Suppressor macrophage (primary cell): ENCODE data around the gene SUGT1.
"Not testable (repeated sequence)": the region's sequence is repeated elsewhere in the genome, so short reads cannot be mapped to it uniquely, and the experiment has no call there.

Experiments used
- DNase-seq, 4 experiments: peaks; one replicate each; pipeline ENCODE4 v3.0.0-alpha.2; 2020 to 2022
- total RNA-seq, 17 experiments: gene quantifications; one replicate each; lab custom pipeline; 2026; ENCODE audit warnings: mixed read lengths in 6 of 17, inconsistent platforms in 3 of 17; lab: John Stamatoyannopoulos, UW

SUGT1 gene
- 31.5 to 85.1 (median 59.0) reads per million in 17 experiments for total RNA-seq

GRCh38 chr13:52652196-52652979 is at the start of gene SUGT1:
SUGT1 (plus strand) TSS chr13:52652836; CDS start chr13:52652921, 85 bp downstream.
- peak; percentile 98 to 99 (median 99) for DNase-seq

GRCh38 chr13:52603316-52603715 is 49.3 kb upstream of the SUGT1 start:
- not testable (repeated sequence) for DNase-seq

- DNase-seq = not testable (repeated sequence)
Measured at GRCh38 chr13:52606126-52606525, 46.5 kb upstream of the SUGT1 start.

GRCh38 chr13:52606795-52607194 is 45.8 kb upstream of the SUGT1 start:
- DNase-seq = not testable (repeated sequence)

- not testable (repeated sequence) for DNase-seq
Measured at GRCh38 chr13:52608184-52608583, 44.5 kb upstream of the SUGT1 start.

DNA sequence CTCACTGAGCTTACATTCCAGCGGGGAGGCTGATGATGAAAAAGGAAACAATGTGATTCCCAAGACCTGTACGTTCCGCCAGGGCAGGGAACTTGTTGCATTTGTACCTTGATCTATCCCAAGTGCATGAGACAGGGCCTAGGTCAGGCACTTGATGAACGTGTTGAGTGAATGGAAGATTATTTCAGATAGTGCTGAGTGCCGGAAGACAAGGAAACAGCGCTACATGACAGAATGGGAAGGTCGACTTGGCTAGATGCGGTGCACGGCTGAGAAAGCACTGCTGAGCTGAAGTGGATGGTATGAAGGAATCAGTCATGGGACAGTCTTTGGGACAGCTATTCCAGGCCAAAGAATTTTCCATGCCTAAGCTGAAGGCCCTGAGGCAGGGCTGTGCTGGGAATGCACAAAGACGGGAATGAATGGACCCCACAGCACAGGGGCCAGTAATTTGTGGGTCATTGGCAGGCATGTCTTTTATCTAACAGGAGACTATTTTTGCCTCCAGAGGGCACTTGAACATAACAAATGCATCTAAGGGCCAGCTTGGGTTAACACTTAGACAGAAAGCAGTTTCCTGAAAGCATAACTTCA is 43.5 kb upstream of the SUGT1 start:
- peak; percentile 42 to 65 (median 52) for DNase-seq

GRCh38 chr13:52610158-52610557 is 42.5 kb upstream of the SUGT1 start:
- DNase-seq = not testable (repeated sequence)

DNA sequence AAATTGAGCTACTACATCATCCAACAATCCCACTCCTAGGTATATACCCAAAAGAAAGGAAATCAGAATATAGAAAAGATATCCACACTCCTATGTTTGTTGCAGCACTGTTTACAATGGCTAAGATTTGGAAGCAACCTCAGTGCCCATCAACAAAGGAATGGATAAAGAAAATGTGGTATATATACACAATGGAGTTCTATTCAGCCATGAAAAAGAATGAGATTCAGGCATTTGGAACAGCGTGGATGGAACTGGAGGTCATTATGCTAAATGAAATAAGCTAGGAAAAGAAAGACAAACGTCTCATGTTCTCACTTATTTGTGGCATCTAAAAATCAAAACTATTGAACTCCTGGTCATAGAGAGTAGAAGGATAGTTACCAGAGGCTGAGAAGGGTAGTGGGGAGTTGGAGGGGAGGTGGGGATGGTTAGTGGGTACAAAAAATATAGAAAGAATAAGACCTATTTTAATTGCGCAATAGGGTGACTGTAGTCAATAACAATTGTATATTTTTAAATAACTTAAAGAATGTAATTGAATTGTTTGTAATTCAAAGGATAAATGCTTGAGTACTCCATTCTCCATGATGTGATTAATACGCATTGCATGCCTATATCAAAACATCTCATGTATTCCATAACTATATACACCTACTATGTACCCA is 37.4 kb upstream of the SUGT1 start:
- DNase-seq = no peak

DNA sequence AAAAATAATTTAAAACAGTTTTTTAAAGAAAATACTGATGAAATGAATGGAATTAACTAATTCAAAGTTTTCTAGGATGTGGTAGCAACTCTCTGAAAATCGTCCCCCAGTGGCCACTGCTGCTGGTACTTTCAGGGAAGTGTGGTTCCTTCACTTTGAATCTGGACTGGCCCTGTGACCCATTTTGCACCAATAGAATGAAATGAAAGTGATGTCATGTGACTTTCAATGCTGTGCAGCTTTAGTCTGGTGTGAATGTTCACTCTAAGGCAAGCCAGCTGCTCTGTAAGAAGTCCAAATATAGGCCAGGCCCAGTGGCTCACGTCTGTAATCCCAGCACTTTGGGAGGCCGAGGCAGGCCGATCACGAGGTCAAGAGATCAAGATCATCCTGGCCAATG is 36.8 kb upstream of the SUGT1 start:
- peak in 3 of 4 experiments; percentile 13 to 20 (median 14) for DNase-seq

- DNase-seq = peak; percentile 75 to 86 (median 80)
Measured at GRCh38 chr13:52617070-52618060, 35.3 kb upstream of the SUGT1 start.

GRCh38 chr13:52631083-52631690 is 21.4 kb upstream of the SUGT1 start:
- DNase-seq = not testable (repeated sequence)

GRCh38 chr13:52638666-52639328 is 13.8 kb upstream of the SUGT1 start:
- peak; percentile 16 to 68 (median 45) for DNase-seq

DNA sequence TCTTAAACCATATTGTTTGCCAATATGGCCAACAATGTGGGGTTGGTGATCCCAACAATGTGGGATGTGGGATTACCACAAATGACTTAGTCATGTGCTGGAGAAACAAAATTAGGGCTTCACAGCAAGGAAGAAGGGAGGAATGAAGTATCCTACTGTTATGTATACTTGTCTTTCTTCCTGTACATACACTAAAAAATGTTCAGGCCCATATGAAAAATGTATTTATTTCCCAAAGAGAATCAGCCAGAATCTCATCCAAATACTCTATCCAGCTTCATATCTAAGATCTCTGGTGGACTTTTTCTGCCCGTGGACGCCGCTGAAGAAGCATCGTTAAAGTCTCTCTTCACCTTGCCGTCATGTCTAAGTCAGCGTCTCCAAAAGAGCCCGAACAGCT is 10.5 kb upstream of the SUGT1 start, which contains the start of gene HNRNPA1L2:
Gene HNRNPA1L2, plus strand, starts transcription at position 301 of the 400 bp plus-strand sequence. Its CDS starts 62 bp downstream, at position 363.
- no peak for DNase-seq

DNA sequence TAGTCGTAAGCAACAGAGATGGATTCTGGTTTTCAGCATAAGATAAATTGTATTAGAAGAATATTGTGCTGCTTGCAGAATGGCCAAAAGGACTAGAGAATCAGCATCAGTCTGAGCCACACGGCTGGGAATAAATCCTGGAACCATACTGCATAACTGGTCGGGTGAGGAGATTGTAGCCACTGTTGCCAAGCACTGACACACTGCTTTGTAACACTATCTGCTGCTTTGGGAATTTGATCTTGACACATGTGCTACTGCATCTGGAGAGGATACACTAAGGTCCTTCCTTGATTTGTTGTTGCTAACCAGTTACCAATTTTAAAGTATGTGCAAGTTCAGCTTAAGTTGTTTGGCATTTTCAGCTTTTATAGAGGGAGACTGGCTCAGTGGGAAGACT is 8.5 kb upstream of the SUGT1 start:
- DNase-seq = no peak

GRCh38 chr13:52646967-52647366 is 5.7 kb upstream of the SUGT1 start:
- DNase-seq = no peak

- no peak for DNase-seq
Measured at GRCh38 chr13:52650731-52651130, 1.9 kb upstream of the SUGT1 start.

DNA sequence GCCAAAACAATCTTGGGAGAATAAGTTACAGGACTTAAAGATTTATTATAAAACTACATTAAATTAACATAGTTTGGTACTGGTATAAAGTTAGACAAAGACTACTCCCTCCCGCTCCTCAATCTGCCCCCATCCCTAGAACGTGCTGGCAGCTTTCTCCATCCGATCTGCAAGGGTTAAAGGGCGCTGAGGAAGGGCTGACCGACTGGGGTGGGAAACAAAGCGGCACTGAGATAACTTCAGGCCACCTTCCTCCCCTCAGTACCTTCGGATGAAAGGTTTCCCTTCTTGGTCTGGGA is 790 bp upstream of the SUGT1 start:
- DNase-seq = no peak

- no peak for DNase-seq
Measured at GRCh38 chr13:52652980-52653303, 306 bp downstream of the SUGT1 start.

DNA sequence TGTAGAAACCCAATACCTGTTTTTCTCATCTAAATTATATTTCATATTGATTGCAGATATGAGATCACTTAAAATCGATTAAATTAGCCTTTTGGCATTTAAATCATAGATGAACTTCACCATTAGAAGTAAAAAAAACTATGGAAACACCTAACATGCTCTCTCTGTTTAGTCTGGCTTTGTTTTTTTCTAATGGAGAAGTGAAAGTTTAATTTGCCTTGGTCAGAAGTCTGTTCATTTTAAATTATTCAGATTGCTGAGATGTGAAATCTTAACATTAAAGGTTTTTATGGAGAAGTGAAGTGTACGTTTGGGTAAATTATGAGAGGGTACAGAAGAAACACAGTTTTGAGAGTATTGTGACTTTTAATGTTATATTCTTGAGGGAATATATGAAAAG is 6.7 kb downstream of the SUGT1 start:
- no peak for DNase-seq

- DNase-seq = no peak
Measured at GRCh38 chr13:52664272-52664671, 11.6 kb downstream of the SUGT1 start.

DNA sequence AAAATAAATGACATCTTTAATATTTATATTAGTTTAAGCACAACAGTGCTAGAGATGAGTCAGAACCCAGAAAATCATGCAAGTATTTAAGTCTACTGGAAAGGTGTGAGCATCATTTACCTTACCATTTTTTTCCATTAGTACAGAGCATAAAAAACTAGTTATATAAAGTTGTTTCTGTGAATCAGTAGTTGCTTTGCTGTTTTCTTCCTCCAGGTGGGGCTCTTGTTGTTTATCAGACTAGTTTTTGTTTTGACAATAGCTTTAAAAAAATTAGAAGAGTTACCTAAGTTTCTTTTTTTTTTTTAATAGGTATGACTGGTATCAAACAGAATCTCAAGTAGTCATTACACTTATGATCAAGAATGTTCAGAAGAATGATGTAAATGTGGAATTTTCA is 12.7 kb downstream of the SUGT1 start:
- peak; percentile 24 to 49 (median 33) for DNase-seq
